Right lobe of liver (tissue), 6 donors: Measurements from ENCODE around the gene FAM110A. TPM values are rescaled to one million over a fixed set of nuclear protein-coding genes. Genes with fewer than 3 reads are reported as not detected.

Experiments
- ATAC-seq, 4 donors: fragments of 200-7000 bp; cut with Tn5 transposase; one replicate each; pipeline ENCODE4 v1.9.1; 2020; ENCODE audit warnings: mild to moderate bottlenecking in 4 of 4, moderate library complexity in 4 of 4
- DNase-seq, 3 donors: peaks; one replicate each; pipeline ENCODE4 v3.0.0-alpha.2; 2020
- H3K27ac ChIP-seq, 3 donors: fragments of 200-600 bp; one replicate each; pipeline ENCODE4 v1.8.0; 2022
- H3K27me3 ChIP-seq, 2 donors: fragments of 200-600 bp; one replicate each; pipeline ENCODE4 v1.8.0; 2022
- H3K36me3 ChIP-seq, 4 donors: fragments of 200-600 bp; sonication (generic) in 1 of 4; one replicate each; pipeline versions ENCODE4 v1.5.1 to v1.8.0; 2017 to 2022; ENCODE audit warnings: control low read depth in 1 of 4
- H3K4me1 ChIP-seq, 4 donors: fragments of 200-600 bp; sonication (generic) in 1 of 4; one replicate each; pipeline versions ENCODE4 v1.5.1 to v1.8.0; 2017 to 2022; ENCODE audit warnings: control low read depth in 1 of 4
- H3K4me3 ChIP-seq, 3 donors: fragments of 200-600 bp; one replicate each; pipeline ENCODE4 v1.8.0; 2022
- H3K9me3 ChIP-seq, 4 donors: fragments of 200-600 bp; sonication (generic) in 1 of 4; one replicate each; pipeline versions ENCODE4 v1.5.1 to v1.8.0; 2017 to 2022; ENCODE audit warnings: control low read depth in 1 of 4
- POLR2A ChIP-seq: fragments of 450-650 bp; IDR thresholded peaks from one replicate; pipeline ENCODE4 v1.6.1; 2017; ENCODE audit warnings: antibody characterized with exemption, mild to moderate bottlenecking
- WGBS: methylation state at CpG from one replicate; pipeline ENCODE4 v1.1.6; 2018; ENCODE audit warnings: low coverage, low lambda C conversion rate; ENCODE audit not compliant: insufficient coverage; ENCODE audit errors: missing lambda C conversion rate; 5-methylcytosine and 5-hydroxymethylcytosine counted together
- intact Hi-C, 2 donors: fragments of 100-400 bp; cut with DNase I; formaldehyde crosslinking; loops; one replicate each; pipeline versions ENCODE4 v1.11.2 to v1.14.1; 2022
- total RNA-seq, 6 experiments: library from RNA; depleted of rRNA in 2 of 6; stranded (reverse); fragments of >200 nt in 2 of 6; fragmentation: NEBNext Ultra II Directional in 3 of 6; extraction: Animal tissue kit (Norgen Biotek cat#: 25700) in 3 of 6; gene quantifications; one replicate each; pipeline versions ENCODE4 v1.1.0 to v1.2.4, GENCODE V29; 2016 to 2023
- TF ChIP-seq, protein P1 (sequence below), 4 donors: fragments of 200-600 bp in 3 of 4; fragments of 450-650 bp in 1 of 4; IDR thresholded peaks; one replicate each; pipeline versions ENCODE4 v1.5.1 to v1.8.0; 2016 to 2022; ENCODE audit warnings: antibody characterized with exemption in 4 of 4, mild to moderate bottlenecking in 2 of 4
- donor health status: DM: no; HTN: yes; CAD: no.
- donor health status: DM: no; HTN: no; CAD: no.
- donor health status: DM: no; HTN: no; CAD: no.
- donor health status: DM: no; HTN: yes; CAD: no.
- donor health status: DM: no; HTN: yes; CAD: no.

Gene FAM110A
- total RNA-seq, 6 experiments from 2014 or later: 1.4 to 4.1 (median 2.7) TPM

DNA sequence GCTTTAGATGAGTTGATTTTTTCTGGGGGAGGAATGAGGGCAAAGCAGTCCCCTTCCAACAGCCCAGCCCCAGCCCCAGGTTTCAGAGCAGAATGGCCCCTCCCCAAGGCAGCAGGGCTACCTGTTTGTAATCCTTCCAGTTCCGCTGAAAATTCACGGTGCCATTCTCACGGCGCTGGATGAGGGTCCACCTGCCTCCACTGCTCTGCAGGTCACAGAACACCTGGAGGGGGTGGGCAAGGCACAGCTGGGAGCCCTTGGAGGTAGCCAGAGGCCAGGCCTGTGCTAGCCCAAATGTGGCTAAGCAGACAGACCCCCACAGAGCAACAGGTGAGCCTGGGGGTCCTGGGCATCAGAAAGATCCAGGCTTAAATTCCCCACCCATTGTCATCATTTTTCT is 46.1 kb downstream of the FAM110A start:
- Histone ChIP-seq H3K4me3 (no peak overlapping the region), H3K27ac (no peak overlapping the region), H3K27me3 (peaks cover 0 to 2% of the 10 kb centered on the region in 2 donors), H3K36me3 (no peaks in the 10 kb centered on the region), H3K4me1 (no peaks in the 10 kb centered on the region), H3K9me3 (no peaks in the 10 kb centered on the region)
- ATAC-seq: no peak
- intact Hi-C loops: no loop called here
- TF ChIP-seq POLR2A: no peak
- TF ChIP-seq, protein P1, sequence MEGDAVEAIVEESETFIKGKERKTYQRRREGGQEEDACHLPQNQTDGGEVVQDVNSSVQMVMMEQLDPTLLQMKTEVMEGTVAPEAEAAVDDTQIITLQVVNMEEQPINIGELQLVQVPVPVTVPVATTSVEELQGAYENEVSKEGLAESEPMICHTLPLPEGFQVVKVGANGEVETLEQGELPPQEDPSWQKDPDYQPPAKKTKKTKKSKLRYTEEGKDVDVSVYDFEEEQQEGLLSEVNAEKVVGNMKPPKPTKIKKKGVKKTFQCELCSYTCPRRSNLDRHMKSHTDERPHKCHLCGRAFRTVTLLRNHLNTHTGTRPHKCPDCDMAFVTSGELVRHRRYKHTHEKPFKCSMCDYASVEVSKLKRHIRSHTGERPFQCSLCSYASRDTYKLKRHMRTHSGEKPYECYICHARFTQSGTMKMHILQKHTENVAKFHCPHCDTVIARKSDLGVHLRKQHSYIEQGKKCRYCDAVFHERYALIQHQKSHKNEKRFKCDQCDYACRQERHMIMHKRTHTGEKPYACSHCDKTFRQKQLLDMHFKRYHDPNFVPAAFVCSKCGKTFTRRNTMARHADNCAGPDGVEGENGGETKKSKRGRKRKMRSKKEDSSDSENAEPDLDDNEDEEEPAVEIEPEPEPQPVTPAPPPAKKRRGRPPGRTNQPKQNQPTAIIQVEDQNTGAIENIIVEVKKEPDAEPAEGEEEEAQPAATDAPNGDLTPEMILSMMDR (IDR thresholded peaks at IDR 0.05): no peak
- 56% methylated on average over 4 of the region's 4 CpGs for WGBS
- DNase-seq: no peak

DNA sequence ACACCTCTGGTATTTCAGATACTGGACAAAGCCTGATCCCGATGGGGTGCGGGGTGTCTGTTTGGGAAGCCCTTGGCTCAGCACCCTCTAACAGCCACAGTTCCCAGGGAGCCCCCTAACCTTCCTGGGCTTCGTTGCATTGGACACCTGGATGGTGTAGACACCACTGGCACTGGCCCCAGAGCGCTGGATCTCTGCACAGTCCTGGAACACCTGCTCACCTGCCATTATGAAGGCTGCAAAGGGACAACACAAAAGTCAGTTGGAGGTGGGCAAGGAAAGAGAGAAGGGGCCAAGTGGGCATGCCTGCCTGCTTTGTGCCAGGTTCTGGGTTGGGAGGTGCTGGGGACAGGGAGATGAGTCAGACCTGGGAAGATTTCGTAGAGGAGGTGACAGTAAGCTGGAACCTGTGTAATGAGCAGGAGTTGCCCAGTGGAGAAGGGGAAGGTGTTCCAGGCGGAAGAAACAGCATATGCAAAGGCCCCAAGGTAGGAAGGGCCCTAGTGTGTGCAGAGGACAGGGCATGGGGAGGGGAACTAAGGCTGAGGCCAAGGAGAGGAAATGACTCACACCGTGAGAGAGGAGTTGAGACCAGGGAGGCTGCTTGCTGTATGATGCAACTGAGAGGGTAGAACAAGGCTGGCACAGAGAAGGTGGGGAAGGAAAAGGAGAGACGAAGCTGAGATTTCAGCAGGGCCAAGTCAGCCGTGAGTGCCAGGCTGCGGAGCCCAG is 47.7 kb downstream of the FAM110A start:
- no peak for DNase-seq
- no peak overlapping the region for H3K4me3 ChIP-seq
- H3K36me3 ChIP-seq: no peaks in the 10 kb centered on the region
- no peak for TF ChIP-seq POLR2A
- TF ChIP-seq, protein P1 (IDR thresholded peaks at IDR 0.05): no peak
- ATAC-seq: peak in 2 of 4 donors; percentile 39 to 48
- no peaks in the 10 kb centered on the region for H3K9me3 ChIP-seq
- no peak overlapping the region for H3K27ac ChIP-seq
- 46% methylated on average over 9 of the region's 10 CpGs for WGBS
- intact Hi-C loops: no loop called here
- H3K4me1 ChIP-seq: no peaks in the 10 kb centered on the region
- peaks cover 0 to 9% of the 10 kb centered on the region in 2 donors for H3K27me3 ChIP-seq

DNA sequence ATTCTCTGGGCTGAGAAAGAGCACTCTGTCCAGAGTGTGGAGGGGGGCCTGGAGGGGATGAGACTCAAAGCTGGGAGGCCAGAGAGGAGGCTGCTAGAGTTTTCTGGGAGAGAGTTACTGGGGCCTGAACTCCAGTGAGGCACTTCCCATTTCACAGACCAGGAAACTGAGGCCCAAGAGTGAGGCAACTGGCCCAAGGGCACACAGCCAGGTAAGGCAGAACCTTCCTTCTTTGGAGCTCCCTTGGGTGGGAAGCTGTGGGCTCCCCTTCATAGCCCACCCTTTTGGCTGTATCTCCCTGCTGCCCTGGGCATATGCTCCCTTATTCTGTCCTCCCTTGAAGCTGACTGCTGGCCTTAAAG is 48.2 kb downstream of the FAM110A start:
- H3K27ac ChIP-seq: no peak overlapping the region

DNA sequence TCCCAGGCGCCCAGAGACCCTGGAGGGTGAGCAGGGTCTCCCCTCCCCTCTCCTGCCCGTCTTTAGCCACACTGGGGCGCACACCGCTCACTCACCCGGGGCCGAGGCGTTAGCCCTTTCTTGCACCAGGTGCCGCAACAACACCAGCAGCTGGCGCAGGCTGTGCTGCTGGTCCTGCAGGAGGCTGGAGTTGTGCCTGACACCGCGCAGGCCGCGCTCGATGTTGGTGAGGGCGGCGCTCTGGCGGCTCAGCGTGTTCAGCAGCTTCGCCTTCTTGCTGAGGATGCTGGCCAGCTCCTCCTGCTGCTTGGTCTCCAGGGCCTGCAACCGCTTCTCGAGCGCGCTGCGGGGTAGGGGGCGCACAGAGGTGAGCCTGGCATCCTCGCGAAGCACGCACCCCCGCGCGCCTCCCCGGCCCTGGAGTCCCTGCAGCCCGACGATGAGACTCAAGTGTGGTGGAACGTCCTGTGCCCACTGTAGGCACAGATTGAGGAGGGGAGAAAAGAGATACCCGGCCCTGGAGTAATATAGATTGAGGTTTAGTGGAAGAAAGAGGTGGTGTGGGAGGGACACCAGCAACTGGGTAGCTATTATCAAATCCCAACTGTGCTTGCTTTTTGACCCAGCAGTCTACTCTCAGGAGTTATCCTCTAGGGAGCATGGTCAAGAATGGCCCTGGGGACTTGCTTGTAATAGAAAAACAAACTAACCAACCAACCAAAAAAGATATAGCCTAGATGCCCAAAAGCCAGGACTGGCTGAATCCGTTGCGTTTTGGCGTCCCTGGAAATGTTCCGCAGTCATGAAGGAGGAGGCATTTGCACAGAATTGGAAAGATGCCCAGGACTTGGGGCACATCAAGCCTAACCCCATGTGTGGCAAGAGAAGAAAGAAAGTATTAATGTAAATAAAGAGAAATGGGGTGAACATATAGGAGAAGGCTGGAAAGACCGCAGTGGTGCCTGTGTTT is 51.8 kb downstream of the FAM110A start:
- Histone ChIP-seq H3K27me3 (peaks cover 0 to 9% of the 10 kb centered on the region in 2 donors), H3K27ac (no peak overlapping the region), H3K9me3 (no peaks in the 10 kb centered on the region), H3K4me3 (no peak overlapping the region), H3K36me3 (no peaks in the 10 kb centered on the region), H3K4me1 (no peaks in the 10 kb centered on the region)
- WGBS: 22% methylated on average over 27 of the region's 41 CpGs
- TF ChIP-seq, protein P1 (IDR thresholded peaks at IDR 0.05): no peak
- TF ChIP-seq POLR2A: no peak
- ATAC-seq (peak in 2 of 4 donors; percentile 22 to 29), DNase-seq (no peak)
- intact Hi-C loops: no loop called here

More for the DNA sequence above, 48.2 kb downstream of the FAM110A start:
- Histone ChIP-seq H3K4me1 (no peaks in the 10 kb centered on the region), H3K9me3 (no peaks in the 10 kb centered on the region), H3K36me3 (no peaks in the 10 kb centered on the region), H3K4me3 (no peak overlapping the region), H3K27me3 (peaks cover 0 to 9% of the 10 kb centered on the region in 2 donors)
- TF ChIP-seq POLR2A: no peak
- TF ChIP-seq, protein P1 (IDR thresholded peaks at IDR 0.05): no peak
- intact Hi-C loops: no loop called here
- DNase-seq: no peak
- no peak for ATAC-seq
